ENCODE measurements around the gene CACNB3. TPM values are rescaled to one million over a fixed set of nuclear protein-coding genes. Genes with fewer than 3 reads are reported as not detected.
A peak's percentile ranks its signal among the peaks of the same experiment; 100 is the strongest.
"Not testable (repeated sequence)": the region's sequence is repeated elsewhere in the genome, so short reads cannot be mapped to it uniquely, and the experiment has no call there.

Gene CACNB3
- total RNA-seq, 1 donor from 2014 or later, result 83.1 TPM

GRCh38 chr12:48869191-48869590 lies 50.9 kb downstream of the CACNB3 start:
- TF ChIP-seq CTCF (IDR thresholded peaks at IDR 0.05; ENCODE audit: unreplicated experiment), result no peak
- peaks cover 3% of the 10 kb centered on the region for H3K27me3 Mint-ChIP-seq (ENCODE audit: unreplicated experiment)
- H3K4me3 Mint-ChIP-seq (ENCODE audit: unreplicated experiment), result peak overlapping the region; percentile 38
- H3K4me1 Mint-ChIP-seq (ENCODE audit: unreplicated experiment), result peaks cover 12% of the 10 kb centered on the region
- H3K27ac Mint-ChIP-seq (ENCODE audit: unreplicated experiment), result no peak overlapping the region
- no peak for DNase-seq (ENCODE audit: low spot score)
- H3K9me3 Mint-ChIP-seq (ENCODE audit: unreplicated experiment), result no peaks in the 10 kb centered on the region
- no peaks in the 10 kb centered on the region for H3K36me3 Mint-ChIP-seq (ENCODE audit: low read depth, unreplicated experiment)

DNA sequence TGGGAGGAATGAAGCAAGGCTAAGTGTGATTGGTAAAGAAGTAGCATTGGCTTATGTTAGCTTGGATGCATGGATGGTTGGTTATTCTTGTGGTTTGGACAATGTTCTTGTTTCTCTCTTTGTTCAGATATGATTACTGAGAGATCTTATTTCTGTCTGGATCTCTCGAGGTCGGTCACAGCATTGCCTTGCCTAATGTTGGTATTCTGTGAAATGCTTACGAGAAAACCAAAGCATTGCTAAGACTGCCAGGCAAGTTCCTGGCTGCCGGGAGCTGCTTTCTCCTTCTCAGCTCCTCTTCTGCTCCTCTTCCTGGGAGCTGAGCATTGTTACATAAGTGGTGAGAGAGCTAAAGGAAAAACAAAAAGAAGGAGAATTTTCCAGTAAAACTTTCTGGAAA lies 54.8 kb downstream of the CACNB3 start:
- H3K36me3 Mint-ChIP-seq (ENCODE audit: low read depth, unreplicated experiment), result no peaks in the 10 kb centered on the region
- no peak for TF ChIP-seq CTCF (IDR thresholded peaks at IDR 0.05; ENCODE audit: unreplicated experiment)
- H3K27ac Mint-ChIP-seq (ENCODE audit: unreplicated experiment), result no peak overlapping the region
- H3K27me3 Mint-ChIP-seq (ENCODE audit: unreplicated experiment), result peaks cover 3% of the 10 kb centered on the region
- no peaks in the 10 kb centered on the region for H3K9me3 Mint-ChIP-seq (ENCODE audit: unreplicated experiment)
- H3K4me3 Mint-ChIP-seq (ENCODE audit: unreplicated experiment), result no peak overlapping the region
- no peak for DNase-seq (ENCODE audit: low spot score)
- peaks cover 3% of the 10 kb centered on the region for H3K4me1 Mint-ChIP-seq (ENCODE audit: unreplicated experiment)

DNA sequence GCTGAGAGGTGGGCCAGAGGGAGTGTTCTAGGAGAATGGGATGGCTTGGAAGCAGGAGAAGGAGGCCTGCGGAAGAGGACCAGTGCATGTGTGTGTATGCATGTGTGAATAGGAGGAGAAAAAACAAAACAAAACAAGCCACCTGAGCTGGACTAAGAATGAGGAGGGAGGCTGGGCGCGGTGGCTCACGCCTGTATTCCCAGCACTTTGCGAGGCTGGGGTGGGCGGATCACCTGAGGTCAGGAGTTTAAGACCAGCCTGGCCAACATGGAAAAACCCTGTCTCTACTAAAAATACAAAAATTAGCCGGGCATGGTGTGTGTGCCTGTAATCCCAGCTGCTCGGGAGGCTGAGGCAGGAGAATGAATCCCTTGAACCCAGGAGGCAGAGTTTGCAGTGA lies 55.2 kb downstream of the CACNB3 start:
- not testable (repeated sequence) for H3K27me3 Mint-ChIP-seq (ENCODE audit: unreplicated experiment); H3K4me3 Mint-ChIP-seq (ENCODE audit: unreplicated experiment); H3K36me3 Mint-ChIP-seq (ENCODE audit: low read depth, unreplicated experiment); DNase-seq (ENCODE audit: low spot score); H3K4me1 Mint-ChIP-seq (ENCODE audit: unreplicated experiment); H3K27ac Mint-ChIP-seq (ENCODE audit: unreplicated experiment); H3K9me3 Mint-ChIP-seq (ENCODE audit: unreplicated experiment)

DNA sequence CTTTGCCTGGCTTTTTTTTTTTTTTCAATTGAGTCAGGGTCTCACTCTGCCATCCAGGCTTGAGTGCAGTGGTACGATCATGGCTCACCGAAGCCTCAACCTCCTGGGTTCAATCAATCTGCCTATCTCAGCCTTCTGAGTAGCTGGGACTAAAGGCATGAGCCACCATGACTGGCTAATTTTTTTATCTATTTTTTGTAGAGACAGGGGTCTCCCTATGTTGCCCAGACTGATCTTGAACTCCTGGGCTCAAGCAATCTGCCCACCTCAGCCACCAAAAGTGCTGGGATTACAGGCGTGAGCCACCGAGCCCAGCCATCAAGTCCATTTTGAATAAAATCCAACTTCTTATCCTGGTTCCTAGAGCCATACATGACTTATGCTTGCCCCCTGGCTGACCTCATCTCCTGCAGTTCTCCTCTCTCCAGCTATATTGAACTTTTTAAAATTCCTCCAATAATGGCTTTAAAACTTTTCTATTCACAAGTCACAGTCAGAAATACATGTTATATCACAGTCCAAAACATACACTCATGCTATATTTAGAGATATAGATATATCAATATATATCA lies 57.7 kb downstream of the CACNB3 start:
- Mint-ChIP-seq H3K27me3 (ENCODE audit: unreplicated experiment) (peaks cover 4% of the 10 kb centered on the region), H3K27ac (ENCODE audit: unreplicated experiment) (no peak overlapping the region), H3K4me3 (ENCODE audit: unreplicated experiment) (no peak overlapping the region), H3K36me3 (ENCODE audit: low read depth, unreplicated experiment) (no peaks in the 10 kb centered on the region), H3K4me1 (ENCODE audit: unreplicated experiment) (peaks cover 8% of the 10 kb centered on the region), H3K9me3 (ENCODE audit: unreplicated experiment) (no peaks in the 10 kb centered on the region)
- DNase-seq (ENCODE audit: low spot score), result no peak
- TF ChIP-seq CTCF (IDR thresholded peaks at IDR 0.05; ENCODE audit: unreplicated experiment), result no peak

Small RNA genes within 50 kb of the gene (microRNA-seq; reads per million reads assigned to microRNA genes)
- gene MIR4701 (ENCODE audit: unreplicated experiment), result 0.28 reads per million

Other genes starting within 250 kb of the CACNB3 start
- not detected for gene LALBA, start 248.4 kb upstream of the CACNB3 start, total RNA-seq (ENCODE audit: unreplicated experiment)
- 37.5 TPM for gene KANSL2, start 136.3 kb upstream of the CACNB3 start, total RNA-seq (ENCODE audit: unreplicated experiment)
- 46.1 TPM for gene CCNT1, start 101.8 kb upstream of the CACNB3 start, total RNA-seq (ENCODE audit: unreplicated experiment)
- gene ADCY6, start 29.4 kb upstream of the CACNB3 start, total RNA-seq (ENCODE audit: unreplicated experiment), result 31.6 TPM
- gene DDX23, start 33.7 kb downstream of the CACNB3 start, total RNA-seq (ENCODE audit: unreplicated experiment), result 96.2 TPM
- 1.0 TPM for gene RND1, start 47.4 kb downstream of the CACNB3 start, total RNA-seq (ENCODE audit: unreplicated experiment)
- 16.0 TPM for gene FKBP11, start 107.0 kb downstream of the CACNB3 start, total RNA-seq (ENCODE audit: unreplicated experiment)
- 307 TPM for gene ARF3, start 139.0 kb downstream of the CACNB3 start, total RNA-seq (ENCODE audit: unreplicated experiment)
- 0.33 TPM for gene WNT10B, start 153.2 kb downstream of the CACNB3 start, total RNA-seq (ENCODE audit: unreplicated experiment)
- gene WNT1, start 159.8 kb downstream of the CACNB3 start, total RNA-seq (ENCODE audit: unreplicated experiment), result not detected
- gene DDN, start 180.9 kb downstream of the CACNB3 start, total RNA-seq (ENCODE audit: unreplicated experiment), result 0.10 TPM
- gene PRKAG1, start 200.3 kb downstream of the CACNB3 start, total RNA-seq (ENCODE audit: unreplicated experiment), result 24.0 TPM
- 135 TPM for gene KMT2D, start 242.3 kb downstream of the CACNB3 start, total RNA-seq (ENCODE audit: unreplicated experiment)

Data from endothelial cell (in vitro differentiated cells).